Spleen (tissue), 7 donors: ENCODE data around the gene TENM3.

Experiments used
- CTCF ChIP-seq, 11 experiments: fragments of 200-600 bp in 7 of 11; fragments of 450-650 bp in 4 of 11; sonication (generic) in 4 of 11; IDR thresholded peaks in 8 of 11; conservative IDR thresholded peaks in 3 of 11; 1 replicate in 7 of 11; 2 replicates in 4 of 11; pipeline versions ENCODE4 v1.4.0 to v1.8.0; 2016 to 2021; ENCODE audit warnings: antibody characterized with exemption in 11 of 11, inconsistent platforms in 4 of 11, mild to moderate bottlenecking in 1 of 11
- POLR2AphosphoS5 ChIP-seq, 3 donors: sonication (generic); formaldehyde crosslinking; IDR thresholded peaks; one replicate each; pipeline ENCODE4 v1.5.1; 2017; ENCODE audit warnings: antibody characterized with exemption in 3 of 3
- donor health status: DM: no; HTN: no; CAD: no; lungs with moderate emphysema.
- donor health status: DM: no; HTN: no; CAD: no.
- donor health status: DM: no; HTN: no; CAD: no.

DNA sequence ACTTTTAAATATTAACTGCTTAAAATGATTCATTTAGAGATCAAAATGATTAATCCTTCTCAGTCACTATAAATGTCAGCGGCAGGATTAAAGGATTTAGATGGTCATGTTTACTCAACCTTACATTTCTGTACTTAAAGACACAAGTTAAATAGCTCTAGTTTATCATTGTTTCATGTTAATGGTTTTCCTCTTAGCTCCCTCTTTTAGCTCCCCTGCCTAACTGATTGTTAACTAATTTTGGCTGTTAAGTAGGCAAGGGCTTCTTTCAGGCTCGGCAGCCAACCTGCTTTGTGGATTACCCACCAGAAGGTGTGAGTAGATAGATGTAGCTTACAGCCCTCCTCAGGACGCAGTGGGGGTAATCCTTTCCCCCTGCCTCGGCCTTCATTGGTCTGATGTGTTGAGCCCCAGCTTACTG lies 96.0 kb downstream of the TENM3 start:
- TF ChIP-seq POLR2AphosphoS5 (IDR thresholded peaks at IDR 0.05) (no peak), CTCF (IDR thresholded peaks at IDR 0.05 in 8 of 11, conservative IDR thresholded peaks at IDR 0.05 in 3 of 11) (no peak)
